GM18499 (cell line): Measurements from ENCODE around the gene SNX1.
A peak's percentile ranks its signal among the peaks of the same experiment; 100 is the strongest.
"Not testable (repeated sequence)": the region's sequence is repeated elsewhere in the genome, so short reads cannot be mapped to it uniquely, and the experiment has no call there.

Experiments
- ATAC-seq: cut with Tn5 transposase; IDR thresholded peaks from one replicate; pipeline ENCODE4 v1.9.1; 2021; ENCODE audit warnings: moderate number of reproducible peaks; ENCODE audit not compliant: insufficient read depth, unreplicated experiment

The SNX1 gene

GRCh38 chr15:64071931-64072765 is 23.6 kb upstream of the SNX1 start:
- no peak for ATAC-seq

- ATAC-seq: no peak
Measured at GRCh38 chr15:64072812-64073211, 23.0 kb upstream of the SNX1 start.

DNA sequence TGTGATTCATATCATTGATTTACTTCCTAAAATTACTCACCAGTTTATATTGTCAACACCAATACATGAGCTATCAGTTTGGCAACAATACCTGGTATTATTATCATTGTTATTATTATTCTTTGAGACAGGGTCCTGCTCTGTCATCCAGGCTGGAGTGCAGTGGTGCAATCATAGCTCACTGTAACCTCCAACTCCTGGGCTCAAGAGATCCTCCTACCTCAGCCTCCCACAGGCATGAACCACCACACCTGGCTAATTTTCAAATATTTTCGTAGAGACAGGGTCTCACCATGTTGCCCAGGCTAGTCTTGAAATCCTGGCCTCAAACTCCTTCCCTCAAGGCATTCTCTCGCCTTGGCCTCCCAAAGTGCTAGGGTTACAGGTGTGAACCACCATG is 22.3 kb upstream of the SNX1 start:
- ATAC-seq: not testable (repeated sequence)

- no peak for ATAC-seq
Measured at GRCh38 chr15:64082757-64083156, 13.0 kb upstream of the SNX1 start.

DNA sequence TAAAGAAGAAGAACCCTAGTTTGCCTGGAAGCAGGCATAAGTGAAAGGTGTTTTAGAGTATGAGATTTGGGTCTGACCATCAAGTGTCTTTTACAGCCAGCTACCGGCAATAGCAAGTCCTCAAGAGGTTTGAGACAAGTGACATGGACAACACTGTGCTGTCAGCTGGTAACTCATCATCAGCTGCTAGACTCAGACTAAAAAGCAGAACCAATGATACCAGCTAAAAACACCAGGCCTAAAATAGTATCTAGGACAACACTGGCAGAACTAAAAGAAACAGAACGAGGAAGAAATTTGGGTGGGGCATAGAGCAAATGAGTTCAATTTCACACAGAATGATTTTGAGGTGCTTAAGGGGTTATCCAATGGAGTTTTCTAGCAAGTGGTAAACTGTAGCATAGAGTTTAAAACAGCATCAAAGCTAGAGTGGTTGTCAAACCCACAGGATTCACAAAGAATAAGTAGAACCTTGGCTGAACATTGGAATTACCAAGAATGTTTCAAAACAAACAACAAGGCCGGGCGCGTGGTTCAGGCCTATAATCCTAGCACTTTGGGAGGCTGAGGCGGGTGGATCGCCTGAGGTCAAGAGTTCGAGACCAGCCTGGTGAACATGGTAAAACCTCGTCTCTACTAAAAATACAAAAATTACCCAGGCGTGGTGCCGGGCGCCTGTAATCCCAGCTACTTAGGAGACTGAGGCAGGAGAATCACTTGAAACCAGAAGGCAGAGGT is 6.1 kb upstream of the SNX1 start:
- ATAC-seq: no peak

DNA sequence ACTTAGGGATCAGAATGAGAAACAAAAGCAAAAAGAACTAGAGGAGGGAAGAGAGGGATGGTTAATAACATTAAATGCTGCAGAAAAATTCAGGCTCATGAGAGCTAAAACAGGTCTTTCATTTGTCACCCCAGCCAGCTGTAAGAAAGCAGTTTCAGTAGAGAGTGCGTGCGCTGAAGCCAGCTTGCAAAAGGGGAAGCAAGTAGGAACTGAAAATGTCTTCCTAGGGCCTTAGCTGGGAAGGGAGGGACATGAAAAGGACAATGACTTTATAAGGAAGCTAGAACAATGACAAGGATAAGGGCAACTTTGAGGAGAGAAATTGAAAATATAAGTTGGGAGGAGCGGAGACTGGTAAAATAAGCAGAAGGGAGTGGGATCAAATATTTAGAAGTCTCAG is 5.3 kb upstream of the SNX1 start:
- no peak for ATAC-seq

DNA sequence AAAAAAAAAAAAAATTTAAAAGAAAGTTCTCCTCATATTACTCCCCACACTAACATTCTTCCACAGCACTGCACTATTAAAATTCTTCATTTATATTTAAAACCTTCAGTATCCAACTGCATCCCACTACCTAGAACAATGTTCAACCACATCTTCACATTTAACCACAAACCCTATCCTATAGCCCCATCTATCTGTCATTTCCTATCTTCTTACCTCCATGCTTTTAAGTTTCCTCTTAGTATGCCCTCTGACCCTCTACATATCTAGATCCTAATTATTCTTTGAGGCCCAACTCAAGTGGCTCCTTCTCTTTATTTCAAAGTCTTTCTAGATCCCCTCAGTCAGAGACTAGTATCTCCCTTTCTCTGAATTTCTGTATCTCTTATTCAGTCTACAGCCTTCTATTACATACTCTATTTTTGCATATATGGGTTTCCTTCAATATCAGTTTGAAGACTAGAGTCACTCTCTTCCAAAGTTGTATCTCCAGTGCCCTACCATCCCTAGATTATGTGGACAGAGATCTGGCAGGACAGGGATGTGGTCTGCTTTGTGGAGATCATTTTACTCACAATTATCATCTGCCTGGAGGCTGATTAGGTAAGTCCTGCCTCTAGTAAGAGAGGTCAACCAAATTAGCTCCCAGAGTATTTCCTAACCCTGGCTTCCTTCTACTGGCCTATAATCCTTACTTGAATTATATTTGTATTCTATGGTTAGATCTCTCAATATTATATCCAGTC is 3.5 kb upstream of the SNX1 start:
- no peak for ATAC-seq

- no peak for ATAC-seq
Measured at GRCh38 chr15:64092864-64093626, 2.7 kb upstream of the SNX1 start.

GRCh38 chr15:64093627-64094417 is 2.0 kb upstream of the SNX1 start, which contains the start of gene CIAO2A:
CIAO2A (minus strand) TSS chr15:64093838; CDS start chr15:64093768, 70 bp downstream.
- peak; percentile 38 for ATAC-seq

DNA sequence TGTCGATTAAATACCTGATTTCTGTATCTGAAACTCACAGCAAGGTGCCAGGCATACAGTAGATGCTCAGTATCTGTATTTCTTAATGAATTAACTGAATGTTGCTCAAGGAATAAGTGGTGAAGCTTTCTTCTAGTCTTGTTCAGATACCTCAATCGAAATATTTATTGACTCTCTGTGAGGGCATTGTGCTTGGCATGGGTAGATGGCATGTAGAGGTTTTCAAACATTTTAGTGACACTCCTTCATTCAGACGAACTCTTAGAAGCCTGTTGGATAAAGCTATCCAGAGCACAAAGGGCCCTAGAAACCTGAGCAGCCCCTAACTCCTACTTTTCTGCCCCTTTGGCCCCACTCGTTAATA is 369 bp upstream of the SNX1 start:
- no peak for ATAC-seq

DNA sequence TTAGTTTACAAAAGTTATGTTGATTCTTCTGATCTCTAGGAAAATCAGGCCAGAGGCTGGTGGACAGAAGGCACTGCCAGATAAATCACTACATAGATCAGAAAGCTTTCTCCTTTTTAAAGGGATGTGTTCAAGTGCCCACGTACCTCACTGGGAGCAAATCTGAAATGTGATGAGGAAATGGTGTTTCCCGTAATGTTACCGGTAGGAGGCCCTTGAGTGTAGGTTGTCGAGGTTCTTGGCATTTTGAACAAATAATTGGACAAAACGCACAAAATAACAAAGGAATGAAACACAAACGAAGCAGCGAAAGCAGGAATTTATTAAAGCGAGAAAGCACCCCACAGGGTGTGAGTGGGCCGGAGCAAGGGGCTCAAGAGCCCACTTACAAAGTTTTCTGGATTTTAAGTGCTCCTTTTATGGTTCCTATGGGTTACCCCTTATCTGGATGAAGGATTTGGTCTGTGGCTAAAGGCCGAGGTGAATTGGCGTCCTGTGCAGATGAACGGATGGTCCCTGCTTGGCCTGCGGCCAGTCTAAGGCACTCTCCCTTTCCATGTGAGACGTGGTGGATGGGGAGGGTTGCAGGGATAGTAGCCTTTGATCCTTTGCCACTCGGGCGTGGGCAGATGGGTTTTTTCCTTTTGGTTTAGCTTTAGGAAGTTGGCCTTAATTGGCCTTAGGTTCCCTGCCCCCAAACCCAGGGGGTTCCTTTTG is 1.0 kb downstream of the SNX1 start:
- no peak for ATAC-seq

- ATAC-seq: no peak
Measured at GRCh38 chr15:64099379-64099778, 3.6 kb downstream of the SNX1 start.

- ATAC-seq: no peak
Measured at GRCh38 chr15:64100958-64101357, 5.2 kb downstream of the SNX1 start.

DNA sequence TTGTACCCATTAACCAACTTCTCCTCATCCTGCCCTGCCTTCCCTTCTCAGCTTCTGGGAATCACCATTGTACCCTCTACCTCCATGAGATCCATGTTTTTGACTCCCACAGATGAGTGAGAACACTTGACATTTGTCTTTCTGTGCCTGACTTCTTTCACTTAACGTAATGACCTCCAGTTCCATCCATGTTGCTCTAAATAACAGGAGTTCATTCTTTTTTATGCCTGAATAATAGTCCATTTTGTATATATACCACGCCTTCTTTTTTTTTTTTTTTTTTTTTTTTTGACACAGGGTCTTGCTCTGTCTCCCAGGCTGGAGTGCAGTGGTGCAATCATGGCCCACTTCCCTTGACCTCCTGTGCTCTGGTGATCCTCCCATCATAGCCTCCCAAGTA is 6.7 kb downstream of the SNX1 start:
- ATAC-seq: no peak

GRCh38 chr15:64105113-64105704 is 9.4 kb downstream of the SNX1 start:
- no peak for ATAC-seq

GRCh38 chr15:64107337-64107736 is 11.6 kb downstream of the SNX1 start:
- ATAC-seq: no peak

DNA sequence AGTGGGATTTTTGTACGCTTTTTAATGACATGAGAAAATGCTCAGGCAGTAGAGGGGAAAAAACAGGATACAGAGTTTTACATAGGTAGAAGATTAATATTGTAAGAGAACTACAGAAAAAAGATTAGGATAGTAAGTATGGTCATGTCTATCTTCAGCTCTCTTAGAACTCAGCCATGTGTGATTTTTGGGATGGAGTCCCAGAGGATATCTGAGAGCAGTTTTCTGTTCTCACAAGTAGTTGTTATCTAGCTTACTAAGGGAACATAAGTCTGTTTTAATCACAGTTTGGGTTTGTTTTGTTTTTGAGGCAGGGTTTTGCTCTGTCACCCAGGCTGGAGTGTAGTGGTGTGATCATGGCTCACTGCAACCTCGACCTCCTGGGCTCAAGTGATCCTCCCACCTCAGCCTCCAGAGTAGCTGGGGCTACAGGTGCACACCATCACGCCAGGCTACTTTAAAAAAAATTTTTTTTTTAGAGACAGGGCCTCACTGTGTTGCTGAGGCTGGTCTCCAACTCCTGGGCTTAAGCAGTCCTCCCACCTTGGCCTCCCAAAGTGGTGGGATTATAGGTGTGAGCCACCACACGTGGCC is 14.4 kb downstream of the SNX1 start:
- ATAC-seq: not testable (repeated sequence)
